DOHH2 (cell line): ENCODE data around the gene MTPN.

ENCODE experiments used
- H3F3A ChIP-seq: fragments of 200-600 bp; sonication (generic), shearing (Covaris generic); 2 replicates; pipeline ENCODE4 v1.6.0; 2016; ENCODE audit warnings: antibody characterized with exemption, mild to moderate bottlenecking; ENCODE audit not compliant: control insufficient read depth, insufficient read depth
- H3K27ac ChIP-seq: fragments of 200-600 bp; sonication (generic); 2 replicates; pipeline ENCODE4 v1.5.1; 2014; ENCODE audit warnings: low read depth, mild to moderate bottlenecking, low read length, moderate library complexity
- H3K27me3 ChIP-seq: fragments of 200-600 bp; sonication (generic); 2 replicates; pipeline ENCODE4 v1.6.1; 2014; ENCODE audit warnings: mild to moderate bottlenecking, low read length, mixed read lengths; ENCODE audit not compliant: control insufficient read depth
- H3K36me3 ChIP-seq: fragments of 200-600 bp; sonication (generic); 2 replicates; pipeline ENCODE4 v1.6.1; 2014; ENCODE audit warnings: mild to moderate bottlenecking, low read length, moderate library complexity, mixed read lengths; ENCODE audit not compliant: control insufficient read depth
- H3K4me1 ChIP-seq: fragments of 200-600 bp; sonication (generic); 2 replicates; pipeline ENCODE4 v1.6.1; 2014; ENCODE audit warnings: mild to moderate bottlenecking, low read length, mixed read lengths; ENCODE audit not compliant: control insufficient read depth
- H3K4me2 ChIP-seq: fragments of 200-600 bp; sonication (generic); 2 replicates; pipeline ENCODE4 v1.6.0; 2014; ENCODE audit warnings: mild to moderate bottlenecking, low read length, moderate library complexity
- H3K4me3 ChIP-seq: fragments of 200-600 bp; sonication (generic); 2 replicates; pipeline ENCODE4 v1.5.1; 2014; ENCODE audit warnings: mild to moderate bottlenecking, low read length, mixed read lengths
- H3K79me2 ChIP-seq: fragments of 200-600 bp; sonication (generic); 2 replicates; pipeline ENCODE4 v1.6.1; 2014; ENCODE audit warnings: mild to moderate bottlenecking, low read length, mixed read lengths; ENCODE audit not compliant: control insufficient read depth
- H3K9me2 ChIP-seq: fragments of 200-600 bp; sonication (generic); replicated peaks from 2 replicates; pipeline ENCODE4 v1.6.1; 2014; ENCODE audit warnings: mild to moderate bottlenecking, low read length, mixed read lengths; ENCODE audit not compliant: control insufficient read depth
- H3K9me3 ChIP-seq: fragments of 200-600 bp; sonication (generic); 2 replicates; pipeline ENCODE4 v1.6.1; 2014; ENCODE audit warnings: antibody characterized with exemption, low read length, mixed read lengths; ENCODE audit not compliant: control insufficient read depth, insufficient read depth
- H4K20me1 ChIP-seq: fragments of 200-600 bp; sonication (generic); 2 replicates; pipeline ENCODE4 v1.6.0; 2014; ENCODE audit warnings: low read depth, mild to moderate bottlenecking, antibody characterized with exemption, low read length, moderate library complexity; ENCODE audit not compliant: control insufficient read depth, insufficient read depth
- CTCF ChIP-seq: fragments of 200-600 bp; sonication (generic); IDR thresholded peaks from one replicate; pipeline ENCODE4 v1.5.1; 2014; ENCODE audit warnings: antibody characterized with exemption, mild to moderate bottlenecking, low read depth, low read length; ENCODE audit not compliant: poor library complexity, severe bottlenecking
- EZH2phosphoT487 ChIP-seq: fragments of 200-600 bp; sonication (generic); IDR thresholded peaks from 2 replicates; pipeline ENCODE4 v1.6.1; 2017; ENCODE audit warnings: borderline replicate concordance, mild to moderate bottlenecking, antibody characterized with exemption, low read length, moderate library complexity, mixed read lengths

Gene MTPN

GRCh38 chr7:135934651-135935050 is 42.5 kb downstream of the MTPN start:
- Histone ChIP-seq H3F3A (no peaks in the 10 kb centered on the region), H3K27me3 (no peaks in the 10 kb centered on the region), H3K36me3 (peaks cover 46% of the 10 kb centered on the region), H3K79me2 (peaks cover 85% of the 10 kb centered on the region), H3K4me2 (no peak overlapping the region), H3K27ac (no peak overlapping the region), H3K9me3 (no peaks in the 10 kb centered on the region), H3K9me2 (no peaks in the 10 kb centered on the region), H4K20me1 (peaks cover 25% of the 10 kb centered on the region), H3K4me3 (no peak overlapping the region), H3K4me1 (no peaks in the 10 kb centered on the region)
- TF ChIP-seq CTCF (no peak), EZH2phosphoT487 (no peak)

GRCh38 chr7:135933509-135934188 is 43.5 kb downstream of the MTPN start:
- Histone ChIP-seq H3K4me2 (no peak overlapping the region), H3K27me3 (no peaks in the 10 kb centered on the region), H3K4me1 (no peaks in the 10 kb centered on the region), H3K9me3 (no peaks in the 10 kb centered on the region), H4K20me1 (peaks cover 25% of the 10 kb centered on the region), H3K9me2 (no peaks in the 10 kb centered on the region), H3K79me2 (peaks cover 77% of the 10 kb centered on the region), H3K27ac (no peak overlapping the region), H3F3A (no peaks in the 10 kb centered on the region), H3K4me3 (no peak overlapping the region), H3K36me3 (peaks cover 52% of the 10 kb centered on the region)
- TF ChIP-seq EZH2phosphoT487 (no peak), CTCF (no peak)

- peaks cover 66% of the 10 kb centered on the region for H3K79me2 ChIP-seq
- H3K27ac ChIP-seq = no peak overlapping the region
- H3K9me3 ChIP-seq = no peaks in the 10 kb centered on the region
- TF ChIP-seq CTCF = no peak
- no peak for TF ChIP-seq EZH2phosphoT487
- no peaks in the 10 kb centered on the region for H3K9me2 ChIP-seq
- no peak overlapping the region for H3K4me3 ChIP-seq
- peaks cover 57% of the 10 kb centered on the region for H3K36me3 ChIP-seq
- H3K4me1 ChIP-seq = no peaks in the 10 kb centered on the region
- H3K4me2 ChIP-seq = no peak overlapping the region
- H3K27me3 ChIP-seq = no peaks in the 10 kb centered on the region
- H3F3A ChIP-seq = no peaks in the 10 kb centered on the region
- peaks cover 23% of the 10 kb centered on the region for H4K20me1 ChIP-seq
These were observed 45.0 kb downstream of the MTPN start for GRCh38 chr7:135932131-135932530.
